GM20000 (cell line): Measurements from ENCODE around the gene GPR55.

Experiments
- DNase-seq: peaks from one replicate; pipeline ENCODE4 v3.0.0; 2012; ENCODE audit warnings: low spot score
- CTCF ChIP-seq: IDR thresholded peaks from 2 replicates; pipeline ENCODE4 v1.5.1; 2012; ENCODE audit warnings: mild to moderate bottlenecking, control low read depth; ENCODE audit errors: extremely low read depth, missing control alignments

The GPR55 gene

GRCh38 chr2:230964136-230964730 is 39.2 kb upstream of the GPR55 start:
- no peak for TF ChIP-seq CTCF
- no peak for DNase-seq

- TF ChIP-seq CTCF, result no peak
- no peak for DNase-seq
Measured at GRCh38 chr2:230961091-230961491, 36.0 kb upstream of the GPR55 start.

GRCh38 chr2:230960026-230960425 is 35.0 kb upstream of the GPR55 start:
- no peak for TF ChIP-seq CTCF
- no peak for DNase-seq

- DNase-seq, result no peak
Measured at GRCh38 chr2:230958820-230959756, 34.0 kb upstream of the GPR55 start.

GRCh38 chr2:230957756-230958391 is 32.8 kb upstream of the GPR55 start:
- DNase-seq, result no peak
- TF ChIP-seq CTCF, result no peak

More at GRCh38 chr2:230958820-230959756, 34.0 kb upstream of the GPR55 start:
- no peak for TF ChIP-seq CTCF

- peak; percentile 82 for DNase-seq
- TF ChIP-seq CTCF, result no peak
Measured at GRCh38 chr2:230956827-230957755, 32.0 kb upstream of the GPR55 start.
